MM.1S (cell line): Measurements from ENCODE around the gene A3GALT2.

ENCODE experiments used
- DNase-seq: peaks from one replicate; pipeline ENCODE4 v3.0.0-alpha.2; 2015
- H2AFZ ChIP-seq: fragments of 300-600 bp; sonication (generic); 2 replicates; pipeline ENCODE4 v1.6.0; 2016; ENCODE audit warnings: antibody characterized with exemption, low read length
- H3F3A ChIP-seq: fragments of 300-600 bp; sonication (generic); 2 replicates; pipeline ENCODE4 v1.6.1; 2016; ENCODE audit warnings: mild to moderate bottlenecking, antibody characterized with exemption, low read length, moderate library complexity, mixed read lengths; ENCODE audit not compliant: insufficient read depth
- H3K27ac ChIP-seq: fragments of 300-600 bp; sonication (generic); 2 replicates; pipeline ENCODE4 v1.5.1; 2016; ENCODE audit warnings: mild to moderate bottlenecking, low read length
- H3K27me3 ChIP-seq: fragments of 300-600 bp; sonication (generic); replicated peaks from 2 replicates; pipeline ENCODE4 v1.6.0; 2016; ENCODE audit warnings: low read length; ENCODE audit not compliant: insufficient read depth
- H3K36me3 ChIP-seq: fragments of 300-600 bp; sonication (generic); replicated peaks from 2 replicates; pipeline ENCODE4 v1.6.1; 2016; ENCODE audit warnings: mild to moderate bottlenecking, low read length, mixed read lengths; ENCODE audit not compliant: insufficient read depth
- H3K4me1 ChIP-seq: fragments of 300-600 bp; sonication (generic); 2 replicates; pipeline ENCODE4 v1.6.1; 2016; ENCODE audit warnings: low read length, mixed read lengths
- H3K4me2 ChIP-seq: fragments of 300-600 bp; sonication (generic); 2 replicates; pipeline ENCODE4 v1.6.0; 2016; ENCODE audit warnings: low read depth, low read length
- H3K4me3 ChIP-seq: fragments of 300-600 bp; sonication (generic); 2 replicates; pipeline ENCODE4 v1.5.1; 2016; ENCODE audit warnings: low read length, mixed read lengths
- H3K79me2 ChIP-seq: fragments of 300-600 bp; sonication (generic); 2 replicates; pipeline ENCODE4 v1.6.1; 2016; ENCODE audit warnings: mixed run types, low read length, mixed read lengths
- H3K9ac ChIP-seq: fragments of 300-600 bp; sonication (generic); 2 replicates; pipeline ENCODE4 v1.6.1; 2016; ENCODE audit warnings: low read length, mixed read lengths
- H3K9me2 ChIP-seq: fragments of 300-600 bp; sonication (generic); replicated peaks from 2 replicates; pipeline ENCODE4 v1.6.1; 2016; ENCODE audit warnings: mild to moderate bottlenecking, low read length, mixed read lengths; ENCODE audit not compliant: insufficient read depth
- H3K9me3 ChIP-seq: fragments of 300-600 bp; sonication (generic); replicated peaks from 2 replicates; pipeline ENCODE4 v1.6.1; 2016; ENCODE audit warnings: mild to moderate bottlenecking, low read length, mixed read lengths; ENCODE audit not compliant: insufficient read depth
- H4K20me1 ChIP-seq: fragments of 300-600 bp; sonication (generic); 2 replicates; pipeline ENCODE4 v1.6.1; 2016; ENCODE audit warnings: mild to moderate bottlenecking, low read length, moderate library complexity, mixed read lengths; ENCODE audit not compliant: insufficient read depth
- EZH2 ChIP-seq: fragments of 300-600 bp; sonication (generic); optimal IDR thresholded peaks from 2 replicates; pipeline ENCODE3; 2017; ENCODE audit warnings: low read depth, mild to moderate bottlenecking, antibody characterized with exemption, low read length, mixed read lengths
- EZH2phosphoT487 ChIP-seq: fragments of 300-600 bp; sonication (generic); IDR thresholded peaks from 2 replicates; pipeline ENCODE4 v1.6.1; 2018; ENCODE audit warnings: antibody characterized with exemption, low read length
- TF ChIP-seq, protein P1 (sequence below): fragments of 300-600 bp; sonication (generic); IDR thresholded peaks from 2 replicates; pipeline ENCODE4 v1.5.1; 2016; ENCODE audit warnings: antibody characterized with exemption, low read length, mixed read lengths

A3GALT2 gene

DNA sequence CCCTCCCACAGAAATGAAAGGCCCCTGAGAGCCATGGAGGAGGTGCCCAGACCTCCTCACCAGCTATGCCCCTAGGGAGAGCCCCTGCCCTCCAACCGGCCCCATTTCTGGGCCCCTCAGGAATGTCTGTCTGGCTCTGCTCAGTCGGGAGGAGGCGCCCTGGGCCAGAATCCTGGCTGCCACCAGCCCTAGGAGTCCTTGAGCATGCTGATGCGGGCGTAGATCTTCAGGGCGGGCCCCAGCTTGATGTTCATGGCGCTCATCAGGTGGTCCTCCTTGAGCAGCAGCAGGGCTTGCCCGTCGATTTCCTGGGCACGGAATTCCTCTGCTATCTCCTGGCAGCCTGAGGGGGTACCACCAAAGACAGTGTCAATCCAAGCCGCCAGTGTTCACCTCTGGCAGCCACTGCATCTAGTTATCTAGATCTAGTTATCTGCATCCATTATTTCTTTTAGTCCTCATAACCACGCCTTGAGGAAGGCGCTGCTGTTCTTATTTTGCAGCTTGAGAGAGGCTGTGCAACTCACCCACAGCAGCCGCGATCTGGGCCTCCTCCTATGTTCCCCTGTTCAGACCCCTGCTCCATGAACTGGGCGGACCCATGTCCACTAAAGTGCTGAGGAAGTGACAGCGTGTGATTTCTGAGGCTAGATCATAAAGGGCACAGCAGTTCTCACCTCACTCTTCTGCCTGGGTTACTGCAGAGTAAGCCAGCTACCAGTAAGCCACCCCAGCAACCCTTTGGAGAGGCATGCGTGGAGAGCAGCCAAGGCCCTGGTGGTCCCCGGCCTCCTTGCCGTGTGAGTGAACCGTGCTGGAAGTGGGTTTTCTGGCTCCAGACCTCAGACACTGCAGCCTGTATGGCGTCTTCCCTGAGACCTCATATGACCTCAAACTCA, 4.0 kb upstream of the A3GALT2 start:
- no peaks in the 10 kb centered on the region for H3K27me3 ChIP-seq
- H3K9me3 ChIP-seq: no peaks in the 10 kb centered on the region
- H3K27ac ChIP-seq: no peak overlapping the region
- no peaks in the 10 kb centered on the region for H3K79me2 ChIP-seq
- no peaks in the 10 kb centered on the region for H3K36me3 ChIP-seq
- TF ChIP-seq EZH2phosphoT487 (no peak), EZH2 (no peak)
- TF ChIP-seq, protein P1, sequence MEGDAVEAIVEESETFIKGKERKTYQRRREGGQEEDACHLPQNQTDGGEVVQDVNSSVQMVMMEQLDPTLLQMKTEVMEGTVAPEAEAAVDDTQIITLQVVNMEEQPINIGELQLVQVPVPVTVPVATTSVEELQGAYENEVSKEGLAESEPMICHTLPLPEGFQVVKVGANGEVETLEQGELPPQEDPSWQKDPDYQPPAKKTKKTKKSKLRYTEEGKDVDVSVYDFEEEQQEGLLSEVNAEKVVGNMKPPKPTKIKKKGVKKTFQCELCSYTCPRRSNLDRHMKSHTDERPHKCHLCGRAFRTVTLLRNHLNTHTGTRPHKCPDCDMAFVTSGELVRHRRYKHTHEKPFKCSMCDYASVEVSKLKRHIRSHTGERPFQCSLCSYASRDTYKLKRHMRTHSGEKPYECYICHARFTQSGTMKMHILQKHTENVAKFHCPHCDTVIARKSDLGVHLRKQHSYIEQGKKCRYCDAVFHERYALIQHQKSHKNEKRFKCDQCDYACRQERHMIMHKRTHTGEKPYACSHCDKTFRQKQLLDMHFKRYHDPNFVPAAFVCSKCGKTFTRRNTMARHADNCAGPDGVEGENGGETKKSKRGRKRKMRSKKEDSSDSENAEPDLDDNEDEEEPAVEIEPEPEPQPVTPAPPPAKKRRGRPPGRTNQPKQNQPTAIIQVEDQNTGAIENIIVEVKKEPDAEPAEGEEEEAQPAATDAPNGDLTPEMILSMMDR: no peak
- H2AFZ ChIP-seq: no peak overlapping the region
- no peak overlapping the region for H3K9ac ChIP-seq
- DNase-seq: no peak
- H3K4me1 ChIP-seq: no peaks in the 10 kb centered on the region
- no peak overlapping the region for H3K4me2 ChIP-seq
- no peak overlapping the region for H3K4me3 ChIP-seq
- H3F3A ChIP-seq: no peaks in the 10 kb centered on the region
- no peaks in the 10 kb centered on the region for H3K9me2 ChIP-seq
- H4K20me1 ChIP-seq: no peaks in the 10 kb centered on the region

DNA sequence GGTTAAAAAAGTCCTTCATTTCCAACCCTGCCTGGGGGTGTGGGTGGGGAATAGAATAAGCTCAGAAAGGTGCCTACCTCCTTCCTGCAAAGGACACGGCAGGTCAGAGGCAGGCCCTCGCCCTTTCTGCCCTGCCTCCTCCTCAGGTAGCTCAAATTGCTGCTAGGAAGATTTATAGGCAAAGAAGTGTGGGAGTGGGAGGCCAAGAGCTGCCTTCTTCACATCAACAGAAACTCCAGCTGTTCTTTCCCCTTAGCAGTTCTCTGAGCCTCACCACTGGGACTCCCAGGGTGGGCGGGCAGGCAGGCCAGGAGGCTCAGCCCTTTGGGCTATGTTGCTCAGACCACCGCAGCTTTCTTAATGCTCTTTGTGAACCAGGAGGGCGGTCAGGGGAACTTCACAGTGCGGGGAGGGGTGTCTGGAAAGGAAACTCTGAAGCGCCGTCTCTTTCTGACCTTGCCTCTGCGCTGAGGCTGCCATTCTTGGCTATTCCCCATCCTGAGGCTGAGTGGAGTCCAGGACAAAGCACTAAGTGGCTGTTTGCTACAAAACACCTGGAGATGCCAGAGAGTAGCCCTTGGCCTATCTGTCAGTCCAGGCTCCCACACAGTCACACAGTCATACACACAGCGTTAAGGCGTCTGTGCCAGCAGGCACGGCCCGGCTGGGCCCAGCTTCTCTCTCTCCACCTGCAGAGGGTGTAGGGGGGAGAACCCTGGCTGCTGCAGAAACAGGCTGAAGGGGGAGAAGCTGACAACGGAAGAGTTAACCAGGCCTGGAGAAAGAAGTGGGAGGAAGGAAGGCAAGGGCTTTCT, 3.0 kb upstream of the A3GALT2 start:
- H3K4me2 ChIP-seq: no peak overlapping the region
- no peak for DNase-seq
- H3K36me3 ChIP-seq: no peaks in the 10 kb centered on the region
- no peaks in the 10 kb centered on the region for H3K27me3 ChIP-seq
- H3K27ac ChIP-seq: no peak overlapping the region
- H3F3A ChIP-seq: no peaks in the 10 kb centered on the region
- no peaks in the 10 kb centered on the region for H4K20me1 ChIP-seq
- no peak overlapping the region for H2AFZ ChIP-seq
- H3K9me3 ChIP-seq: no peaks in the 10 kb centered on the region
- no peak overlapping the region for H3K9ac ChIP-seq
- H3K9me2 ChIP-seq: no peaks in the 10 kb centered on the region
- no peaks in the 10 kb centered on the region for H3K4me1 ChIP-seq
- no peak overlapping the region for H3K4me3 ChIP-seq
- TF ChIP-seq EZH2phosphoT487: no peak
- TF ChIP-seq EZH2: no peak
- TF ChIP-seq, protein P1: no peak
- no peaks in the 10 kb centered on the region for H3K79me2 ChIP-seq

DNA sequence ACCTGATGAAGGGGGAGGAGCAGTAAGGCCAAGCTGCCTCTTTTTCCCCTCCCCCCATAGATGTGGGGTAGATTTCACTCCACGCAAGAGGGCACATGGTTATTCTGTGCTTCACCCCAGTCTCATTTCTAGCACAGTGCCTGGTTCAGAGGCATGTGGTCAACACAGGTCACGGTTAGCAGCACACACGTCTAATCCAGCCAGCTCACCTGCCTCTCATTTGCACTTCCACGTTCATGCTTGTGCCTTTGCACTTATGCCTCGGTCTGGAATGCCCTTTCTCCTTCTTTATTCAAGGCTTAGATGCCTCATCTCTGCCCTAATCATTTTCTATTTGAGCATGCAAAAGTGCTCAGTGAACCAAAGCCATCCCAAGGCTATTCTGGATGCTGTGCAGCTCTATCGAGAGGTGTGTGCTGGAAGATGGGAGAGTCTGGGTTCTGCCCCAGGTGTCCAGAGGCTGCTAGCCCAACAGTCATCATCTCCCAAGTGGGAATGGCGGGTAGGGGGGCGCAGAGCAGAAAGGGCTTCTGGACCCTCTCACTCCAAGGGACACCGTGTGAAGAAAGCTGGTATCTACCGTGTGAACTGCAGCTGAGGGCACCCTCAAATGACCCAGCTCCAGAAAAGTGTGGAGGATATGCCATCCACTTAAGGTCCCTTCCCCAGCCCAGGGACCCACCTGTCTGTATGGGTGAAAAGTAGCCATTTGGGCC, 2.1 kb upstream of the A3GALT2 start:
- H3K27ac ChIP-seq: no peak overlapping the region
- H3K4me2 ChIP-seq: no peak overlapping the region
- no peak overlapping the region for H2AFZ ChIP-seq
- no peaks in the 10 kb centered on the region for H3F3A ChIP-seq
- no peaks in the 10 kb centered on the region for H3K79me2 ChIP-seq
- no peaks in the 10 kb centered on the region for H4K20me1 ChIP-seq
- no peak for TF ChIP-seq EZH2
- no peak for TF ChIP-seq EZH2phosphoT487
- TF ChIP-seq, protein P1: no peak
- no peaks in the 10 kb centered on the region for H3K4me1 ChIP-seq
- no peaks in the 10 kb centered on the region for H3K9me2 ChIP-seq
- no peaks in the 10 kb centered on the region for H3K36me3 ChIP-seq
- no peaks in the 10 kb centered on the region for H3K9me3 ChIP-seq
- no peak for DNase-seq
- no peak overlapping the region for H3K4me3 ChIP-seq
- H3K9ac ChIP-seq: no peak overlapping the region
- no peaks in the 10 kb centered on the region for H3K27me3 ChIP-seq
